ENCODE results near the gene F8.
"Not testable (repeated sequence)": the region's sequence is repeated elsewhere in the genome, so short reads cannot be mapped to it uniquely, and the experiment has no call there.

The F8 gene

GRCh38 chrX:154981116-154981411 lies 41.5 kb downstream of the F8 start:
- DNase-seq (ENCODE audit: low spot score) = no peak

- no peak for DNase-seq (ENCODE audit: low spot score)
These were observed 42.0 kb downstream of the F8 start for GRCh38 chrX:154980330-154981115.

GRCh38 chrX:154979629-154980028 lies 42.9 kb downstream of the F8 start:
- no peak for DNase-seq (ENCODE audit: low spot score)

- DNase-seq (ENCODE audit: low spot score) = no peak
These were observed 54.2 kb downstream of the F8 start for GRCh38 chrX:154968353-154968752.

- DNase-seq (ENCODE audit: low spot score) = no peak
These were observed 54.9 kb downstream of the F8 start for GRCh38 chrX:154967603-154968002.

- no peak for DNase-seq (ENCODE audit: low spot score)
These were observed 60.6 kb downstream of the F8 start for GRCh38 chrX:154961947-154962346.

- not testable (repeated sequence) for DNase-seq (ENCODE audit: low spot score)
These were observed 66.7 kb downstream of the F8 start for GRCh38 chrX:154955799-154956198.

- not testable (repeated sequence) for DNase-seq (ENCODE audit: low spot score)
These were observed 83.3 kb downstream of the F8 start for GRCh38 chrX:154939265-154939664.

GRCh38 chrX:154924771-154925170 lies 97.8 kb downstream of the F8 start:
- not testable (repeated sequence) for DNase-seq (ENCODE audit: low spot score)

- DNase-seq (ENCODE audit: low spot score) = peak; percentile 8
These were observed 104.5 kb downstream of the F8 start for GRCh38 chrX:154918060-154918483.

- DNase-seq (ENCODE audit: low spot score) = no peak
These were observed 108.5 kb downstream of the F8 start for GRCh38 chrX:154914052-154914451.

- not testable (repeated sequence) for DNase-seq (ENCODE audit: low spot score)
These were observed 112.0 kb downstream of the F8 start for GRCh38 chrX:154910528-154910927.

GRCh38 chrX:154910048-154910447 lies 112.5 kb downstream of the F8 start:
- DNase-seq (ENCODE audit: low spot score) = not testable (repeated sequence)

GRCh38 chrX:154908821-154909220 lies 113.7 kb downstream of the F8 start:
- DNase-seq (ENCODE audit: low spot score) = no peak

- no peak for DNase-seq (ENCODE audit: low spot score)
These were observed 120.1 kb downstream of the F8 start for GRCh38 chrX:154902408-154902807.

- no peak for DNase-seq (ENCODE audit: low spot score)
These were observed 122.2 kb downstream of the F8 start for GRCh38 chrX:154900323-154900722.

- DNase-seq (ENCODE audit: low spot score) = no peak
These were observed 130.2 kb downstream of the F8 start for GRCh38 chrX:154892296-154892695.

GRCh38 chrX:154890990-154891639 lies 131.4 kb downstream of the F8 start:
- DNase-seq (ENCODE audit: low spot score) = no peak

GRCh38 chrX:154886789-154887221 lies 135.7 kb downstream of the F8 start:
- DNase-seq (ENCODE audit: low spot score) = not testable (repeated sequence)

GRCh38 chrX:154886069-154886788 lies 136.3 kb downstream of the F8 start, which contains the start of gene F8A1:
Gene F8A1, plus strand, starts transcription at chrX:154886355. Its CDS starts 20 bp downstream, at chrX:154886375.
- DNase-seq (ENCODE audit: low spot score) = not testable (repeated sequence)

GRCh38 chrX:154885549-154885948 lies 137.0 kb downstream of the F8 start:
- DNase-seq (ENCODE audit: low spot score) = not testable (repeated sequence)

- not testable (repeated sequence) for DNase-seq (ENCODE audit: low spot score)
These were observed 137.5 kb downstream of the F8 start for GRCh38 chrX:154885057-154885456.

GRCh38 chrX:154884069-154884468 lies 138.5 kb downstream of the F8 start:
- not testable (repeated sequence) for DNase-seq (ENCODE audit: low spot score)

All from HuH-7.5 (cell line).